Neural crest cell (in vitro differentiated cells): ENCODE results near the gene SPATA13. TPM values are rescaled to one million over a fixed set of nuclear protein-coding genes. Genes with fewer than 3 reads are reported as not detected.
"Not testable (repeated sequence)": the region's sequence is repeated elsewhere in the genome, so short reads cannot be mapped to it uniquely, and the experiment has no call there.

Source experiments
- DNase-seq: peaks from one replicate; pipeline ENCODE4 v3.0.0; 2021; ENCODE audit warnings: low read depth, mixed read lengths, low spot score
- H3K27ac Mint-ChIP-seq: one replicate; pipeline ENCODE4 v1.8.0; 2021; ENCODE audit warnings: mild to moderate bottlenecking, mixed read lengths; ENCODE audit not compliant: unreplicated experiment
- H3K27me3 Mint-ChIP-seq: 2 replicates; pipeline ENCODE4 v1.8.0; 2021; ENCODE audit warnings: low read depth, mild to moderate bottlenecking, mixed read lengths
- H3K36me3 Mint-ChIP-seq: 2 replicates; pipeline ENCODE4 v1.8.0; 2021; ENCODE audit warnings: low read depth, mild to moderate bottlenecking, mixed read lengths
- H3K4me1 Mint-ChIP-seq: 2 replicates; pipeline ENCODE4 v1.8.0; 2021; ENCODE audit warnings: mixed read lengths
- H3K4me3 Mint-ChIP-seq: one replicate; pipeline ENCODE4 v1.8.0; 2021; ENCODE audit warnings: mild to moderate bottlenecking, mixed read lengths
- H3K9me3 Mint-ChIP-seq: 2 replicates; pipeline ENCODE4 v1.8.0; 2021; ENCODE audit warnings: mixed read lengths
- total RNA-seq: library from RNA; stranded (reverse); gene quantifications from 2 replicates; pipeline ENCODE4 v1.2.1, GENCODE V29; 2021
- TF ChIP-seq, protein P1 (sequence below): fragments of 200-600 bp; sonication (generic); conservative IDR thresholded peaks from 2 replicates; pipeline ENCODE4 v1.5.0; 2021; ENCODE audit warnings: antibody characterized with exemption, mild to moderate bottlenecking

The SPATA13 gene
- total RNA-seq, 1 donor from 2014 or later, result 45.8 TPM

DNA sequence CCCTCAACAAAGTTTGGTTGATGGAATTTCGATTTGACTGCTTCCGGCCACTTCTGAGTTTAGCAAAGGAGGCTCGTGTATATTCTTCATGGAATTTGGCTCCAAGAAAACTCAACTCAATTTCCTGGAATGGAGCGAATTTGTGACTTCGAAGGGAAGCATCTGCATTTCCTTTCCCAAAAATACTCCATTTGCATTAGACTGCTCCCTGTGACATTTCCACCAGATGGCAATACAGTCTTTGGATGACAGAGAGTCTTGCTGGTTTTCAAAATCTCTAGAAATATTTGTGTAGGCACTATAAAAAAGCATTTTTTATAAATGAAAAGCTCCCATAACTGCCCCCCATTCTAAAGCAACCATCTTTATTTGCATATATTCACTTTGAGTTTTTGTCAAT, 152.9 kb downstream of the SPATA13 start:
- H3K4me3 Mint-ChIP-seq, result no peak overlapping the region
- no peak for DNase-seq
- TF ChIP-seq, protein P1, sequence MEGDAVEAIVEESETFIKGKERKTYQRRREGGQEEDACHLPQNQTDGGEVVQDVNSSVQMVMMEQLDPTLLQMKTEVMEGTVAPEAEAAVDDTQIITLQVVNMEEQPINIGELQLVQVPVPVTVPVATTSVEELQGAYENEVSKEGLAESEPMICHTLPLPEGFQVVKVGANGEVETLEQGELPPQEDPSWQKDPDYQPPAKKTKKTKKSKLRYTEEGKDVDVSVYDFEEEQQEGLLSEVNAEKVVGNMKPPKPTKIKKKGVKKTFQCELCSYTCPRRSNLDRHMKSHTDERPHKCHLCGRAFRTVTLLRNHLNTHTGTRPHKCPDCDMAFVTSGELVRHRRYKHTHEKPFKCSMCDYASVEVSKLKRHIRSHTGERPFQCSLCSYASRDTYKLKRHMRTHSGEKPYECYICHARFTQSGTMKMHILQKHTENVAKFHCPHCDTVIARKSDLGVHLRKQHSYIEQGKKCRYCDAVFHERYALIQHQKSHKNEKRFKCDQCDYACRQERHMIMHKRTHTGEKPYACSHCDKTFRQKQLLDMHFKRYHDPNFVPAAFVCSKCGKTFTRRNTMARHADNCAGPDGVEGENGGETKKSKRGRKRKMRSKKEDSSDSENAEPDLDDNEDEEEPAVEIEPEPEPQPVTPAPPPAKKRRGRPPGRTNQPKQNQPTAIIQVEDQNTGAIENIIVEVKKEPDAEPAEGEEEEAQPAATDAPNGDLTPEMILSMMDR, result peak; percentile 18
- H3K36me3 Mint-ChIP-seq, result no peaks in the 10 kb centered on the region
- H3K27me3 Mint-ChIP-seq, result no peaks in the 10 kb centered on the region
- H3K9me3 Mint-ChIP-seq, result peaks cover 2% of the 10 kb centered on the region
- no peak overlapping the region for H3K27ac Mint-ChIP-seq
- H3K4me1 Mint-ChIP-seq, result no peaks in the 10 kb centered on the region

DNA sequence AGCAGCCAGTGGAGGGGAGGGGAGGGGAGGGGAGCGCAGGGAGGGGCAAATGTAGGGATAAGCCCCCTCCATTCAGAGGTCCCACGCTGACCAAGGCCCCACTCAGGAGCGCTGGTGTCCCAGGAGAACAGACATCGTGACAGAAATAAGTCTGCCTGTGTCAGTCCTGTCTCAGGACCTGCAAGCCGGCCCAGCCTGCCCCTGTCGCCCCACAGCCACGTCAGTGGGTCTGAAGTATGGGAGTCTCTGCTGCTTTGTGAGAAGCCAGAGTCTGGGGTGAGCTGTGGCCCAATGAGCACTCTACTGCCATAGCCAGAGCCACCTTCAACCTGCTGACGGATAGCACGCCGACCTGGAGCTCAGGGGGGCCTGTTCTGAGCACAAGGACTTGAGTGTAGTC, 157.3 kb downstream of the SPATA13 start:
- H3K4me3 Mint-ChIP-seq, H3K4me1 Mint-ChIP-seq: not testable (repeated sequence)

DNA sequence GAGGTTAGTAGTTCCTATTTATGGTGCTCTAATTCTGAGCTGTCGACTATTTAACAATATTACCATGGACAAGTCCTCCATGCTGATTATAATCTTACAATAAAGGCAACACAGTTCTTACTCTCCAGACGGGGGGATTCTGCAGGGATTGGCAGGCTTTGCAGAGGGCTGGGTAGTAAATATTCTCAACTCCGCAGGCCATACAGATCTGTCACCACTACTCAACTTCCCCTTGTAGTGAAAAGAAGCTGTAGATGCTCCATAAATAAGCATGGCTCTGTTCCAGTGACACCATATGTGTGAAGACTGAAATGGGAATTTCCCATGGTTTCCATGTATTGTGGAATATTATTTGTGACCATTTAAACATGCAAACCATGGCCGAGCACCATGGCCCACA, 158.4 kb downstream of the SPATA13 start:
- H3K27me3 Mint-ChIP-seq, H3K4me3 Mint-ChIP-seq, H3K4me1 Mint-ChIP-seq, H3K9me3 Mint-ChIP-seq, H3K27ac Mint-ChIP-seq, H3K36me3 Mint-ChIP-seq, DNase-seq: not testable (repeated sequence)

More for the DNA sequence above, 157.3 kb downstream of the SPATA13 start:
- not testable (repeated sequence) for H3K36me3 Mint-ChIP-seq, H3K27me3 Mint-ChIP-seq, H3K27ac Mint-ChIP-seq, DNase-seq, H3K9me3 Mint-ChIP-seq

DNA sequence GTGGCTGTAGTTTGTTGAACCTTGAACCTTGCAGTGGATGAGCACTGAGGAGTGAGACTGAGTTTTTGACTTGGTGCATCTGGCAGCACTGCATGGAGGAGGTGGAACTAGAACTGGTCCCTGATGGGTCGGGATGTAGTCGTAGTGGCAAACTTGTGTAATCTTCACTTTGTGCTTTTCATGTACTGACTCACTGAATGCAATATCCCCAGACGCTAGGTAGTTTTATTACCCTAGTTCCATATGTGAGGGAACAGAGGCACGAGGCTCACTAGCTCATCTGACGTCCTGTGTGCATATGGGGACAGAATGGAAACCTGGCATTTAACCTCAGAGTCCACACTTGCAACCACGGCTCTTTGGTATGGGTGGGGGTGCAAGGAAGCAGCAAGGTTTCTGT, 159.1 kb downstream of the SPATA13 start:
- not testable (repeated sequence) for DNase-seq, H3K4me1 Mint-ChIP-seq, H3K36me3 Mint-ChIP-seq, H3K27ac Mint-ChIP-seq, H3K27me3 Mint-ChIP-seq, H3K9me3 Mint-ChIP-seq, H3K4me3 Mint-ChIP-seq

DNA sequence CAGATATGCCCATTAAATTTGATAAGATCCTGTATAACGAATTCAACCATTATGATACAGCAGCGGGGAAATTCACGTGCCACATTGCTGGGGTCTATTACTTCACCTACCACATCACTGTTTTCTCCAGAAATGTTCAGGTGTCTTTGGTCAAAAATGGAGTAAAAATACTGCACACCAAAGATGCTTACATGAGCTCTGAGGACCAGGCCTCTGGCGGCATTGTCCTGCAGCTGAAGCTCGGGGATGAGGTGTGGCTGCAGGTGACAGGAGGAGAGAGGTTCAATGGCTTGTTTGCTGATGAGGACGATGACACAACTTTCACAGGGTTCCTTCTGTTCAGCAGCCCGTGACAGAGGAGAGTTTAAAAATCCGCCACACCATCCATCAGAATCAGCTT, 160.9 kb downstream of the SPATA13 start:
- not testable (repeated sequence) for H3K9me3 Mint-ChIP-seq, H3K27me3 Mint-ChIP-seq, H3K27ac Mint-ChIP-seq, DNase-seq, H3K4me1 Mint-ChIP-seq, H3K4me3 Mint-ChIP-seq, H3K36me3 Mint-ChIP-seq

DNA sequence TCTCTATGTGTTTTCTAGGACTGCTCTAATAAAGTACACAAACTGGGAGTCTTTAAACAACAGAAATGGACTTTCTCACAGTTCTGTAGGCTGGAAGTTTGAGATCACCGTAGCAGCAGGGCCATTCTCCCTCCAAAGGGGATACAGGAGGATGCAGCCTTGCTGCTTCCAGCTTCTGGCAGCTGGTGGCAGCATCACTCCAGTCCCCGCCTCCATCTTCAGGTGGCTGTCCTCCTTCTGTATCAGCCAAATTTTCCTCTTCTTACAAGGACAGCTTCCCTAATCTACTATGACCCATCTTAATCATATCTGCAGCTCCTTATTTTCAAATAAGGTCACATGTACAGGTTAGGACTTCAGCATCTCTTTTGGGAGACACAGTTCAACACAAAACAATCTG, 161.9 kb downstream of the SPATA13 start:
- TF ChIP-seq, protein P1, result peak; percentile 53
- not testable (repeated sequence) for H3K27ac Mint-ChIP-seq, H3K4me1 Mint-ChIP-seq, H3K27me3 Mint-ChIP-seq, H3K36me3 Mint-ChIP-seq, H3K4me3 Mint-ChIP-seq, H3K9me3 Mint-ChIP-seq, DNase-seq

DNA sequence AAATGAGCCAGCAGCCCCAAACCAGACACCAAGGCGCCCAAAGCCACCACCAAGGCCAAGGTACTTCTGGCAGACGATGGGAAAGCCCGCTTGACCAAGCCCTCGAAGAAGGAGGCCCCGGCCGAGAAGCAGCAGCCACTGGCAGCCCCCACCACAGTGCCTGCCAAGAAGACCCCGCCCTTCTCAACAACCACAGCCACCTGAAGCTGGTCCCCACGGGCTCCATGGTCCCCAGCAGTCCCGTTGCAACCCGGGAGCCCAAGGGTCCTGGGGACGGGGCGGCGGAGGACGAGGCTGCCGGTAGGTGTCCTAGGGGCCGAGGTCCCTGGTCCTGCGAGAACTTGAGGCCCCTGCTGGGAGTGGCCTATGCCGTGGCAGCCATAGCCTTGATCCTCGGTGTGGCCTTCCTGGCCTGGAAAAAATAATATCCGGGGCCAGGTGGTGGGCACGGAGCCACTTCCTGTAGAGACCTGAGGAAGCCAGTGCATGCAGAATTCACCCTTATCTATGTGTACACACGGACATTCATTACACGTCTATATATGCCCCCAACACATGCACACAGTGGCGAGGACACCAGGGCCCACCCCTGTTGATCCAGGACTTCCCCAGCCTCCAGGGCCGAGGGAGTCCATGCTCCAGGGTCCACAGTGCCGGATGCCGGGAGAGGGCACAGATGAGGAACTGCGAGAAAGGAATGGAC, 162.7 kb downstream of the SPATA13 start:
- H3K9me3 Mint-ChIP-seq, result no peaks in the 10 kb centered on the region
- no peak for DNase-seq
- TF ChIP-seq, protein P1, result no peak
- H3K27ac Mint-ChIP-seq, result no peak overlapping the region
- H3K27me3 Mint-ChIP-seq, result peaks cover 11% of the 10 kb centered on the region
- H3K36me3 Mint-ChIP-seq, result no peaks in the 10 kb centered on the region
- H3K4me1 Mint-ChIP-seq, result no peaks in the 10 kb centered on the region
- no peak overlapping the region for H3K4me3 Mint-ChIP-seq

DNA sequence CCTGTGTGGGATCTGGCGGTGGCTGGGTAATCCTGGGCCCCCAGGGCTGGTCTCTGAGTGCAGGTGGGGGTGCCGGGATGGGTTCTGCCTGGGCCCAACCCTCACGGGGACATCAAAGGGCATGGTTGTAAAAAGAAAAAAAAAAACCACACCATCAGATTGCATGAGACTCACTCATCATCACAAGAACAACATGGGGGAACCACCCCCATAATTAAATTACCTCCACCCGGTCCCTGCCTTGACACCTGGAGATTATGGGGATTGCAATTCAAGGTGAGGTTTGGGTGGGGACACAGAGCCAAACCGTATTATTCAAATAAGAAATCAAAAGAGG, 163.2 kb downstream of the SPATA13 start:
- TF ChIP-seq, protein P1, result no peak
- Mint-ChIP-seq H3K27me3 (peaks cover 16% of the 10 kb centered on the region), H3K4me1 (no peaks in the 10 kb centered on the region), H3K27ac (no peak overlapping the region), H3K36me3 (no peaks in the 10 kb centered on the region), H3K4me3 (no peak overlapping the region), H3K9me3 (peaks cover under 1% of the 10 kb centered on the region)
- no peak for DNase-seq

DNA sequence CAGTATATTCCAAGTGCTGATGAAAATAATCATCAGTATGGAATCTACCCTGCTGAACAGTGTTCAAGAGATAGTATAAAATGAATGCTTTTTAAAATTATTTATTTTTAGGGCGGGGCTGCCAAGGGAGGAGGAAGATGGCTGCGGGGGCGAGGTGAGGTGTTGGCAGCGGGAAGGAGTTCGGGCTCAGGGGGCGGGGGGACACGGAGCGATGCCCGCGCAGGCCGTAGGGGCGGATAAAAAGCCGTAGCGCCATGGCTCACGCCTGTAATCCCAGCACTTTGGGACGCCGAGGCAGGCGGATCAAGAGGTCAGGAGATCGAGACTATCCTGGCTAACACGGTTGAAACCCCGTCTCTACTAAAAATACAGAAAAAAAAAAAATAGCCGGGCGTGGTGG, 167.1 kb downstream of the SPATA13 start:
- peaks cover 29% of the 10 kb centered on the region for H3K27me3 Mint-ChIP-seq
- not testable (repeated sequence) for DNase-seq, H3K36me3 Mint-ChIP-seq, H3K27ac Mint-ChIP-seq, H3K9me3 Mint-ChIP-seq, H3K4me1 Mint-ChIP-seq, H3K4me3 Mint-ChIP-seq
